HG03060 (cell line): ENCODE results near the gene MYBBP1A.

Source experiments
- ATAC-seq: cut with Tn5 transposase; IDR thresholded peaks from one replicate; pipeline ENCODE4 v1.9.1; 2021; ENCODE audit warnings: low read depth, moderate number of reproducible peaks; ENCODE audit not compliant: unreplicated experiment

MYBBP1A gene

DNA sequence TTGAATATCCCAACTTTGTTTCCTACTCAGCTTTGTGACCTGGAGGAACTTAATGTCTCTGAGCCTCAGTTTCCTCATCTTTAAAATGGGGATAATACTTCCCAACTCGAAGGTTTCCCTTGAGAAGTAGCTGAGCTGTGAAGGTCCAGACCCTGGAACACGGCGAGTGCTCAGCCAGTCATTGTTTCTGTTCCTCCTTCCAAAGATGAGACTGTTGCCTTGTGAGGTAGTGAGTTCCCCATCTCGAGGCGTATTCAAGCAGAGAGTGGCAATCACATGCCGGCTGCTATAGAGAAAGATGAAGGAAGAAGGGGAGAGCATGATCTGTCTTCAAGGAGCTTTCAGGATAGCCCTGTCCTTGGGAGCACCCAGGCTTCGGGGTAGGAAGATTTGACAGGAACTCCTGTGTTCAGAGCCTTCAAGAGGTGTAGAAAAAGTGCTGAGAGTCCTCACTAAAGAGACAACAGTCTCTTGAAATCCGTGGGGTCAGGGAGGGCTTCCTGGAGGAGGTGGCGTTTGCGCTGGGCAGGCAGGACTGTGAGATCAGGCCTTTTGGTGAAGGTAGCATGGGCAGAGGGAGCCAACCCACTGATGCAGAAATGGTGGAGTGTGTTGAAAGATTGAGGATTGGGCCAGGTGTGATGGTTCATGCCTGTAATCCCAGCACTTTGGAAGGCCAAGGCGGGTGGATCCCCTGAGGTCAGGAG lies 29.3 kb downstream of the MYBBP1A start:
- no peak for ATAC-seq

DNA sequence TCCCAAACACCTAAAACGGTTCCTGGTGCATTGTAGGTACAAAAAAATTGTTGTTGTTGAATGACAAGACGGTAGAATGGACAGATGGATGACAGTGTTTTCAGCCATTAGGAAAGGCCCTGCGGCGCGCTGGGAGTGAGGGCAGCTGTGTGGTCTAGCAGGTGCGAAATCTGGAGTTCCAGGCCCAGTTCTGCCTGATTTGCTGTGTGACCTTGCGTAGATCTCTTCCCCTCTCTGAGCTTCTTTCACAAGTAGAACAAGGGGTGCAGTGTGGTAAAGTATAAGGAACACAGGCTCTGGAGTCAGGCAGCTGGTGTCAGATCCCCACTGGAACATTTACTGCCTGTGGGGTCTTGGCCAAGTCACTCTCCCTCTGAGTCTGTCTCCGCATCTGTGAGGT lies 31.2 kb downstream of the MYBBP1A start:
- ATAC-seq, result no peak

DNA sequence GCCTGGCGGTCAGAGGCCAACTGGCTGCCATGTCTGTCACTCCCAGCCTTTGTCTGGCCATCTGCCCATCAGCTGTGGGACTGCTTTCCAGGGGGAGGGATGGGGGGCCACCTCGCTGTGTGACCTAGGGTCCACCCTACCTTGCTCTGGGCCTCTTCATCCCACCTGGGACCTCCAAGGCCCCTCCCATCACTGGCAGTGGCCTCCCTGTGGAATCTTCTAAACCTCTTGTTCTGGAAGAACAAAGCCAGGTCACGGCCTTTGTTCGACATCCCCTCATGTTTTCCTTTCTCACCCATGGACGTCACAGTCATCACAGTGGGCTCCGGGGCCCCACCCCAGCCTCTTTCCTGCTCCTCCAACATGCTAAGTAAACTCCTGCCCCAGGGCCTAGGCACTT lies 32.5 kb downstream of the MYBBP1A start:
- ATAC-seq, result no peak

DNA sequence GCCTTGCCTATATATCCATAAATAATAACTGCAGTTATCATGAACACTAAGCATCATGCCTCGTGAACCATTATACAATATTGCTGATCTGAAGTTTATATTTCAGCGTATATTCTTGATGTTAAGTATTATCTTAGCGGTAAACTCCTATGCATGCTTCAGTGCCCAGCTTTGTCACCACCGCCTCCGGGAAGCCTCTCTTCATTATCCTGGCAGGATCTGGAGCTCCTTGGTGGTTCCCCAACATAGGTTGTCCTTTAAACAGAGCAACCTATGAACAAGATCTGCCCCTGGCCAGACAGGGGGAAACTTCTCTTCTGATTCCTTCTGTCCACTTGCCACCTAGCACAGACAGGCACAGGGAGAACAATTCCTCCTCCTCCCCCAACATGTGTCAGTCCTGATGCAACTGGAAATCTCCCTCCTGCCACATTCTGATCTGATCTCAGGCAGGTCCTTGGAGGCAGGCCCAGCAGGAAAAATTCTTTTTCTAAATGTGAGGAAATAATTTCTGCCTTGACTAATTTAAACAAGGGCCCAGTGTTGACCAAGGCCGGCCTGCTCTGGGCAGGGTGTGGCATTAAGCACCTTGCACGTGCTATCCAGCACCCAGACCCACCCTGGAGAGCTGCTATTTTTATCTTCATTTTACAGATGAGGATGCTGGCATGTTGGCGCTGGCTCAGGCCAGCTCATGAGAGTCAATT lies 34.1 kb downstream of the MYBBP1A start:
- no peak for ATAC-seq

DNA sequence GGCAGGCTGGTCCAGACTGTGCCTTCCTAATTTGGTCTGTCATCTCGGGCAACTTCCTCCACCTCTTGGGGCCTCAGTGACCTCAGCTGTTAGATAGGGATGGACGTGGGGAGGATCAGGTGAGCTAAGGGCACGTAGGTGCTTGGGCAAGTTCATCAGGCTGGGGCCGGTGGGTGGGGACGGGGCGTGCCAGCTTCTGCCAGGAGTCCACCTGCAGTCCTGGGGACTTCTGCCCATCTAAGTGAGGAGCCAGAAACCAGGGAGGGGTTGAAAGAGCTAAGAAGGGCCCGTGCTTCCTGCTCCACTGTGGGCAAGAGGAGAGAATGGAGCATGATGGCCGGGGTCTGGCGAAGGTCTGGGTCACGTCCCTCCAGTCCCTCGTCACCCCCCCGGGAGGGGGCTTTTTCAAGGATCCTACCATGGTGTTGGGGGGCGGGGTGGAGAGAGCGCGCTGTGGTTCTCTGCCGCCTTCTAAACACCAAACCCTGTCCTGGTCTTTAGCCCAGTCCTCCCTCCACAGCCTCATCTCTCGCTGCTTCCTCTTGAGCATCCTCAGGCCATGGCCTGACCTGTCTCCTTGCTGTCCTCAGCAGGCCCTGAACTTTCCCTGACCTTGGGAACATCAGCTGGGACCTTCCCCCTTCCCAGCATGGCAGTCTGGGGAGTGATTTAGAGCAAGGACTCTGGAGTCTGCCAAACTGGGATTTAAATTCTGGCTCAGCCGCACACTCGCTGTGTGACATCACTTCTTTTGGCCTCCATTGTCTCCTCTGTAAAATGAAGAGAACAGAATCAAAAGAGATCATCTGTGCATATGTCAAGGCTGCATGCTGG lies 34.9 kb downstream of the MYBBP1A start:
- ATAC-seq, result no peak

DNA sequence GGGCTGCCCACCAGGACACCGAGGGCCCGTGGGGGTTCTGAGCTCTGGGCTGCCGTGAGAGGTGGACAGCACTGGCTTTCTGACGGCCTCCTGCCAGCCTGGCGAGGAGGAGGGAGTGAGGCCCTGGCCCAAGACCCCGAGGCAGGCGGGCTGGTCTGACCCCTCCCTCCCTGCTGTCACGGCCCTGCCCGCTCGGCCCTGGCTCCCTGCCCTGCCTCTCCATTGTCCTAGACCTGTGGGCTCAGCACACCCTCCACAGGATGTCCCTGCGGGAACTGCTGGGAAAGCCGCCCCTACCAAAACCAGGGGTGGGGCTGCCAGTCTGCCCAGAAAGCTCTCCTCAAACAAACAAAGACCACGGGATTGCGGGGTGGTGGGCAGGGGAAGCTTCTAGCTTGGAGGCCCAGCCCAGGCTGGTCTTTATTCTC lies 35.8 kb downstream of the MYBBP1A start:
- ATAC-seq, result no peak

DNA sequence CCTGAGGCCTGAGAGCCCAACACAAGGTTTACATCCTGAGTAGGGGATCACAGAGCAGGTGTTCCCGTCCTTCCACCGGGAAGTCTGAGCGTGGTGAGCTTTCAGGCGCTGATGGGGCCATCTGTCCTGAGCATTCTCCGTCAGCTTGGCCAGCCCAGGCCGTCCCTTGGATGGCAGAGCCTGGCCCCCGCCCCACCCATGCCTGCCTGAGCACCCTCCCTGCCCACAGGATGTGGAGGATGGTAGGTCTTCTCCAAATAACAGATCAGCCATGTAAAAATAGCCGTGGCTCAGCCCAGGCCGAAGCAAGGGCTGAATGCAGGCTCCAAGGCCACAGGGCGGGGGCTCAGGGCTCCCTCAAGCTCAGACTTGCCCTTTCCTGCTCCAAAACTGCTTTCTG lies 36.3 kb downstream of the MYBBP1A start:
- ATAC-seq, result no peak

DNA sequence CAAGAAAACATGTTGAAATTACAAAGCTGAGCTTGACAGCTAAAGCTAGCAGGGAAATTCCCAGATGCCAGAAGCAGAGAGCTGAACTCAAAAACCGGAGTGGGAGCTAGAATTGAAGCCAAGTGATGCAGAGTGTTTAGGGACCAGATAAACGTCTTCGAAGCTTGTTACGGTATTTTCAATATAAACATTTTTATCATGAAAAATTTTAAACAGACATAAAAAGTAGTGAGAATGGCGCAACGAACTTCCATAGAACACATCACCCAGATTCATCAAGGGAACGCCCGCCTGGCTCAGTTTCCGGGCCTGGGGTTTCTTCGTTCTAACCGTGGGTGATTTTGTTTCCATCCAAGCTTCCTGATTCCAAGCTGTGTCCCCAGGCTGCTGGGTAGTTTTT lies 38.4 kb downstream of the MYBBP1A start:
- no peak for ATAC-seq

DNA sequence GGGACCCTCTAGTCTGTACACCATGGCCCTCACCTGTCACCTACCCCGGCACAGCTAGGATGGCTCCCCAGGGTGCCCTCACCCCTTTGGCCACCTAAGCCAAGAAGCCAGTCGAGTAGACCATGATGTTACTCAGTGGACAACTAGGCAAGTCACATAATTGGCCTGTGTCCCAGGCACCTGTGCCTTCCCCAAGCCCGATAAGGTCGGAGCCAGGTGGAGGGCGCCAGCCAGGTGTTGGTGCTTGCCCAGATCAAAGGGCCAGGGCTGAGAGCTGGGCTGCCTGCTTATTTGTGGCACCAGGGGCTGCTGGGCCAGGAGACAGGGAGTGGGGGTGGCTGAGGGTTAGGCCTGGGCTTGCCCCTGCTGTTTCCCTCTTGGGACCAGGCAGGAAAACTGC lies 39.7 kb downstream of the MYBBP1A start:
- no peak for ATAC-seq

DNA sequence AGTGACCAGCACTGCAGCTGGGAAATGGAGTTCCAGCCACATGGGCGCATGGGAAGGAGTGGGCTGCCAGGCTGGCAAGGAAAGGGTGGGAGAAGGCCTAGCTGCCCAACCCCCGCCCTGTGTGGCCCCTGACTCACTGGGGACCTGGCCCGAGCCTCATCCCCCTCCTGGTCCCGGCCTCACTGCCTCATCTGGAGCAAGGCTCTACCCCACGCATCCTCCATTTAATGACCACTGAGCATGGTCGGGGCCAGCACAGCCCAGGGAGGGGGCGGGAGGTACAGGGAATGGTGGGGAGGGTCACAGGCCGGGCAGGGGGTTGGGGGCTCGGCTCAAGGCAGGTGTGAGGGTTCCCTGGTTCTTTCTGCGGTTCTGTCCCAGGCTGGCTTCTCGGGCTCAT lies 40.4 kb downstream of the MYBBP1A start:
- ATAC-seq, result no peak

DNA sequence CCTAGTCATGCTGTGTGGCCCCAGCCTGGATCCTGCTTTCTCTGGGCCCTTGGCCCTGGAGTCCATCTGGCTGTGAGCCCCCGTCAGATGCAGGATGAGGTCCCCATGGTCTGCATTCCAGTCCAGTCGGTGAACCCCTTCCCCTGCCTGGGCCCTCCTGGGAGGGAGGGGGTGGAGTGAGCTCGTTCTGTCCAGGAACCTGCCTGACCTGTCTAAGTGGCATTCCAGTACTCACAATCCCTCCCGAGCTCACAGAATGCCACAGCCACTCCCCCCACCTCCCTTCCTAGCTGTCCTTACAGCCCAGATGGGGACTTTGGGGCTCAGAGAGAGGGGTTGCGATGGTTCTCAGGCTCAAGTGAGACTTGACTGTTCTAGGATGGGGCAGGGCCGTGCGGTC lies 41.0 kb downstream of the MYBBP1A start:
- no peak for ATAC-seq

DNA sequence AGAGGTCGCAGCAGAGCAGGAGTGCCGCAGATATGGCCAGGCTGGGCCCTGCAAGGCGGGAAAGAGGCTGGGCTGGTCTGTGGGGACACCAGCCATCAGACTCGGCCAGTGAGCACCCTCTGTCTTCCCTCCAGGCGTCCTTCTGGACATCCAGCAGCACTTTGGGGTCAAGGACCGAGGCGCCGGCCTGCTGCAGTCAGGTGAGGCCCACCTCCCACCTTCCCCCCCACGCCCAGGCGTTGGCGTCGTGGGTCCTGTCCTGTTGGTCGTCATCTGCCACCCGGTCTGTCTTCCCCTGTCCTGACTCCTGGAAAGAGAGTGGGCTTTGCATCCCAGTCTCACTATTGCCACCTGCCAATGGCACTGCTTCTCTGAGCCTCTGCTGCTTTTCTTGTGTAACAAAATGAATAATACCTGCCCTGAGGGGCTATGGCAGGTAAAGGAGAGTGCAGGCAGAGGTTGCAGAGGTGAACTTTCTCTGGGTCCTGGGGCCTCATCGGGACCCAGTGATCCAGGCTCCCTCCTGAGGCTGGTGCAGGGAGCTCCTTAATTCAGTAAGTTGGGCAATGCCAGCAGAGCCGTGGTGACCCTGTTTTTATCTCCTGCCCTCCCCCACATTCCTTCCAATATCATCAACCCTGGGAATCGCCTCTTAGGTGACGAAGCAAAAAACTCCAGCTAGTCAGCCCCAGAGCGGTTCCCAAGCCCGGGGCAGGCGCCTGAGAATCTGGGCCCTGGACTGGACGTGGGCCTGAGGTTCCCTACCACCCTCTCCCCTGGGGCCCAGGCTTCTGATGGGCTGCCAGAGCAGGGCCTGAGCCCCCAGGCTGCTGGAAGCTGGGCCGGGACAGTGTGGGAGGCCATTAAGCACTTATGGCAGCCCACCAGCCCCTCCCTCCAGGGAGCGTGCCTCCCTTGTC lies 41.8 kb downstream of the MYBBP1A start:
- ATAC-seq, result no peak

DNA sequence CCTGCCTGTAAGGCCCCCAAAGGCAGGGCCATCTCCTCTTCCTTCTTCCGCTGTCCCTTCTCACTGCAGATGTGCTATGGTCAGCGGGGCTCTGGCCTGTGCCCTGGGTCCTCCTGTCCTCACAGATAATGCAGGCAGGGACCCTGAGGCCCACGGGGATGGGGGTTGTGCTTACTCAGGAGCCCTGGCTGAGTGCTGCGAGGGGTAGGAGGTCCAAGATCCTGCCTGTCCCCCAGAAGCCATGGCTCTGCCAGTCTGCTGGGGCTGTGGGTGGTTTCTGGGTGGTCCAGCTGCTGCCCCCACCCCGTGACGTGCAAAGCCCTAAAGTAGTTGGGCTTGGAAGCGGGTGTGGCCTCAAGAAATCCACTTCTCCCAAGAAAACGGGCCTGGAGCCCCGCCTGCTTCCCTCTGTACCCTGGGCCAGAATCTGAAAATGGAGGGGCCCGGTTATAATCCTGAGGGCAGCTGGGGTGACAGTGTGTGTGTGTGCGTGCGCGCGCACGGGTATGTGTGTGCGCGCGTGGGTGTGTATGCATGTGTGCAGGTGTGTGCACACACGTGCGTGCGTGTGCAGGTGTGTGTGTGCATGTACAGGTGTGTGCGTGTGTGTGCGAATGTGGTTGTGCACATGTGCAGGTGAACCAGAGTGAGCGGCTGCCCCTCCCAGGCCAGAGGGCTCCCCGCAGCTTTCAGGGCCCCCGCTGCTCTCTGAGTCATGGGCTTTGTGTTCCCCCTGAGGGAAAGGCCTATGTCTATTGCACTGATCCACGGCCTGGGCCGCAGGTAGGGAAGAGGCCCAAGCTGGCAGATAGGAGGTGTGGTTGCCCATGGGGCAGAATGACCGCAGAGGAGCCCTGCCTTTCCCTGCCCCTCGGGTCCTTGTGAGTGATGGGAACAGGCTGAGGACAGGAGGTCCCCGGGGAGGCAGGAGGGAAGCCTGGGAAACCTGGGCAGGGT lies 42.8 kb downstream of the MYBBP1A start:
- no peak for ATAC-seq

DNA sequence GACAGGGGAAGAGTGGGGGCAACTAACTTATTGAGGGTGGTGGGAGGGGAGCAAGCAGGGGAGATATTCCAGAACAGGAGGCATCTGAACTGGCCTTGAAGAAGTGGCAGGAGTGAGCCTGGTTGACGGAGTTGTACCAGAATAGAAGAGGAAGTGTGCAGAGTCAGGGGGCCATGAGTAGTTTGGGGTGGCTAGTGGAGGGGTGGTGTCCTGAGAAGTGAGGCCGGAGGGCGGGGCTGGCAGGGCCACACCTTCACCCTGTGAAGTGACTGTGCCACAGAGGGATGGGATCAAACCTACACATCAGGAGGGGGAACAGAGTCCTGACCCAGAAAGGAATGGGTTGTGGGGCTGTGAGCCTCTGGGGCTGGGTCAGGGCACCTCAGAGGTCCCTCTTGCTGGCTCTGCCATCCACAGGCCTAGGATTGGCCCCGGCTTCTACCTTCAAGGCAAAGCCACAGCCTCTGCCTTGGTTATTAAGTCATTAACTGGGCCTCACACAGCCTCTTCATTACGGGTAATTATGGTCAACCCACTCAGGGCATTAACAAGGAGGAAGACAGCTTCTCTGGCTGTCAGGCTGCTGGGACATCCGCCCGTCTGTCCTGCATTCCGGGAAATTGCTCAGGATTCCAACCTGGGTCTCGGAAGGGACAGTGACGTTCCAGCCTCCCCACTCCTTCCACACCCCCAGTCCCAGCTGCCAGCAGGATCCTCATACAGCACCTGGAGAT lies 43.8 kb downstream of the MYBBP1A start:
- no peak for ATAC-seq

DNA sequence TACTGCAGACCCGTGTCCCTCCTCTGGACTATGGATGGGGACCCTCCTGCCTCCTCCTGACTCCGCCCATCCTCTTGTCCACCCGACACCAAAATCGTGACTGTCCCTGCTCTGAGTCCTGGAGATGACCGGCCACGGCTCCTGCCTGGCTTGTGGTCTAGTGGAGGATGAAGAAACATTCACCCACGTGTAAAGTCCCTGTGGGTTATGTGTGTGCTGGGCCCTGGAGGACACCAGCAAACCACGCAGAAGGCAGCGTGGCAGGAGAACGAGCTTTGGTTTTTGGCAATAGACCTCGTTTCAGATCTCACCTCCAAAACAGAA lies 44.6 kb downstream of the MYBBP1A start:
- no peak for ATAC-seq

DNA sequence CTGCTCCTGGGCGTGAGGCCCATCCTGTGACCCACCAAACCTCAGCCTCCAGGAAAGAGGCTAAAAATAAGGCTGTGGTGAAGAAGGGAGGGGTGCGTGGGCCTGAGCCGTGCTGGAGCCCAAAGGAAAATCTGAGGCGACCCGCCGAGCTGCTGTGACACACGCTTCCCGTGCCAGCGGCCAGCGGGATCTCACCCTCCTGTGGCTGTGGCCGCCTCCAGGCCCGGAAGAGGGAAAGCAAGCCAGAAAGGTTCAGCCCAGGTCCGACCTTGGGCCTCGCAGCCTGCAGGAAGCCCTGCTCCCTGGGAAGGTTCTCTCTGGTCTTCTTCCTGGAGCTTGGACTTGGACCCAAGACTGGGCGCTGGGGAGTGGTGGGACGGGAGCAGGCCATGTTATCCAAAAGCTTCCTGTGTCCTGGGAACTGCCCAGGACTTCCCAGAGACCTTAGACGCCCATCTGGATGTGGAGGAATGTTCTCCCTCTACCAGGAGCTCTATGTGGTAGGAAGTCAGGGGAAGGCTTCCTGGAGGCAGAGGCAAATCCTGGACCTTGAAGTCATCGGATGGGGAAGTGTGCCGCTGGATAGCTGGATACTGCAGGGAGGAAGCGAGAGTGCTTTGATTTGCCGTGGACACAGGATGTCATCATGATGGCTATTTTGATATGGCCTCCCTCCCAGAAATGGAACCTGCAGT lies 45.1 kb downstream of the MYBBP1A start:
- ATAC-seq, result no peak

DNA sequence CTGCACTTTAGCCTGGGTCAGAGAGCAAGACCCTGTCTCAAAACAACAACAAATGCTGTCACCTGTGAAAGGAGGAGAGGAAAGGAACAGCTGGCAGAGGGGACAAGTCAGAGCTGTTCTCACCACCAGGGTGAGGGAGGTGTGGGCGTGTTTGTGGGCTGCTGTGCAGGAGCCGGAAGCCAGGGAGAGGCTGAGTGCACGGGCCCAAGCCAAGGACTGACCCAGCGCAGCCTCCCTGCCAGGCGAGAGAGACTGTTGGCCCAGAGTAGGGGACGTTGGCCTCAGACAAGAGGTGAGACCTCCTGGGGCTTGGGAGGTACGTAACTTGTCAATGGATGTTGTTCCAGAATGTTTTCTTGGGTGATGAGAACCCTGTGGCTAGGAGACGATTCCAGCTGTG lies 45.8 kb downstream of the MYBBP1A start:
- no peak for ATAC-seq

DNA sequence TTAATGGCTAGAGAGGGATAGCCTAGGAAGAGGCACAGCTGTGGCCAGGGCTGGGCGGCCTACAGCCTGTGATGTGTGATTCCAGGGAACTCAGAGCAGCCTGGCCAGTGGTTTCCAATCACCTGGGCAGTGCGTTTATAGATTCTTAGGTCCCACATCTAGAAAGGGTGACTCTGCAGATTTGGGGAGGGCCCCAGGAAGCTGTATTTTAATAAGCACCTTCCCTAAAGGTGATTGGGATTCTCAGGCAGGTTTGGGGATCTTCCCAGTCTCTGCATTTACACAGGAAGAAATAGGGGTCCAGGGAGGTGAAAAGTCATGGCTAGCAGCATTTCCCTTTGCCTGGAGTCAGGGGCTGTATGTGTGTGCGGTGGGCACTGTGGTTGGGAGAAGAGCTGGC lies 47.0 kb downstream of the MYBBP1A start:
- no peak for ATAC-seq
